EH (cell line): ENCODE results near the gene MAEA.

Experiments used
- DNase-seq: peaks from one replicate; pipeline ENCODE4 v3.0.0-alpha.2; 2015; ENCODE audit warnings: low read depth

The MAEA gene

DNA sequence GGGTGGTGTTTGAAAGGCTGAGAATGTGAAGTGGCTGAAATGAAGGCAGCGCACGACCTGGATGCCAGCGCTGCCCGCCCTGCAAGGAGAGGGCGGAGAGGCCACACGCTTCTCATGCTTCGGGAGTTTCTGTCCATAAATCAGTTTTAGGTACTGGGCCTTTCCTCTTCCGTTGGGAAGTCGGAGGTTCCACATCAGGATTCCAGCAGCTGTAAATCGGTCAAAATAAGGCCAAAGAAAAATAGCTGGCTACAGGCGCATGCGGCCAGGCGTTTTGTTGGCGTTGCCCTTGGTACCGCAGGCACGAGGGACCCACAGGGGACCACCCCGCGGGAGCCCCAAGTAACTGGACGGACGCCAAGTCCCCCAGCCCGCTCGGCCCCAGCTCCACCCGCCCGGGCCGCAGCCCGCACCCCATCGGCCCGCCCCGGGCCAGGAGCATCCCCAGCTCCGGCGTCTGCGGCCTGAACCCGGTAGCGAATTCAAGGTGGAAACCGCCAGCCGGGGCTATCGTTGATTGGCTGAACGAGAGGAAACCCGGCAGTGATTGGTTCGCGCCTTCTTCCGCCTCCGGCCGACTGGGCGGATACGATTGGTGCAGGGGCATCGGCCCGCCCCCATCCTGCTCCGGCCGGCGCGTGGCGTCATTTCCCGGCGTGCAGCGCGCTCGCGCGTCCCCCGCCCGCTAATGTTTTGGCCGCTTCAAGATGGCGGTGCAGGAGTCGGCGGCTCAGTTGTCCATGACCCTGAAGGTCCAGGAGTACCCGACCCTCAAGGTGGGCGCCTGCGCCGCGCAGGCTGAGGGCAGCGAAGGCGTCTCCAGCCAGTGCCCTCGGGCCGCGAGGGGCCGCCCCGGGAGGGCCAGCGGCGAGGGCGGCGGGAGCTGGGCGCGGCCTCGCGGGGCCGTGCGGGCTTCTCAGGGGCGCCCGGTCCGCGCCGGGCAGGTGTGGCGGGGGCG, at the start of gene MAEA:
TSS of gene MAEA (plus strand) at position 685 of the 958 bp plus-strand sequence. CDS start at position 708, 23 bp downstream.
- DNase-seq, result peak; percentile 96

DNA sequence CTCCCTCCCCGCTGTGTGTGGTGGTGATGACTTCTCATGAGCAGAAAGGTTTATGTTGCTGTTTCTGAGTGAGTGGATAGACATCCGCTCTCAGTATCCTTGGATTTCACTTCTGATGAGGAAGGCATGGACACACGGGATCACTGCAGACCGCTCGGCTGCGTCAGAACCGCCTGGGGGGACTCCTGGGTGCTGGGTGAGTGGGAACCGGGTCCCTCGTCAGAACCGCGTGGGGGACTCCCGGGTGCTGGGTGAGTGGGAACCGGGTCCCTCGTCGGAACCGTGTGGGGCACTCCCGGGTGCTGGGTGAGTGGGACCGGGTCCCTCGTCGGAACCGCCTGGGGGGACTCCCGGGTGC, 49.8 kb upstream of the MAEA start:
- no peak for DNase-seq

DNA sequence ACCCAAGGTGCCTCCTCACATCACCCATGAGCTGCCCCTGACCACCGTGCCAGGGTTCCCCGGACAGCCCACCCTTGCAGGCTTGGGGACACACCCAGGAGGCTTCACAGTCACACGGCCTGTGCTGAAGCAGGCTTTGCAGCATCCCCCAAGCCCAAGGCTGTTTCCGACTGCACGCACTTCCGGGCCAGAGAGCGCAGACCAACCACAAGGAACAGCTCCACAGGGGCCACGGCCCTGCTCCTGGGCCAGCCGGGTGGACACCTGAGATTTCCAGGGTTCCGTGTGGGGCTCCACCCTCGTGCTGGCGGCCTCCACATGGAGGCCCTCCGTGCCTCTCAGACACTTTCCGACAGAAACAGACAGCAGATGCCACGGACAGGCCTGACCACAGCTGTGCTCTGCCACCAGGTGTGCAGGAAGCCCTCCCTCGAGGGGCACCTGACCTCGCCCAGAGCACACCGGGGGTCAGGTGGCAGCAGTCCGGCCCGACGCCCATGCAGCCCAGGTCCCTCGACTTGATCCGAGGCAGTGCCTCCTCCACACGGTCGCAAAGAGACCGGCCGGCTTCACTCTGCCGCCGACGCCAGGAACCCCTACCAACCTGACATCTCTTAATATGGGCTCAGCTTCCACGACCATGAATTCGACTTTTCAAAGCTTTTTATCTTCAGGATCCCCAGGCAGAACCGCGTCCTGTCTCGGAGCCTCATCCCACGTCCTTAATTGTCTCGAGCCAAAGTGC, 48.8 kb upstream of the MAEA start:
- no peak for DNase-seq

DNA sequence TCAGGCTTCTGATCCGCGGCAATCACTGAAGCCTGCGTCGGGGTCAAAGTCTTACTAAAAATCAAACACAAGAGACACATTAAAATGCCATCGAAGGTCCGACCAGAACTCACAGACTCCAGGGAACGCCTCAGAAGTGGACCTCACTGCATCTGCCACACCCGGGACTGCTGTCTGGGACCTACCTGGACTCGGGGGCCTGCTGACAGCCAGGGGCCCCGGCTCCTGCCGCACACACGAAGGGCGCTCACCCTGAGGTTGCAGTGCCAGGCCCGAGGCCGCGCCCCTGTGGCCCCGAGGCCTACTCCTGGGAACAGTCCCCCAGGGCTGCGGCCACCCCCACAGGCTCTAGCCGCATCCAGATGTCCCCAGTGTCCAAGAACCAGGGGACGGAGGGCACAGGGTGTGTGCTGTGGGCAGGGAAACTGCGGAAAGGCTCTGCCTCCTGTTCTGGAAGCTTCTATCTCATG, 48.2 kb upstream of the MAEA start:
- no peak for DNase-seq

DNA sequence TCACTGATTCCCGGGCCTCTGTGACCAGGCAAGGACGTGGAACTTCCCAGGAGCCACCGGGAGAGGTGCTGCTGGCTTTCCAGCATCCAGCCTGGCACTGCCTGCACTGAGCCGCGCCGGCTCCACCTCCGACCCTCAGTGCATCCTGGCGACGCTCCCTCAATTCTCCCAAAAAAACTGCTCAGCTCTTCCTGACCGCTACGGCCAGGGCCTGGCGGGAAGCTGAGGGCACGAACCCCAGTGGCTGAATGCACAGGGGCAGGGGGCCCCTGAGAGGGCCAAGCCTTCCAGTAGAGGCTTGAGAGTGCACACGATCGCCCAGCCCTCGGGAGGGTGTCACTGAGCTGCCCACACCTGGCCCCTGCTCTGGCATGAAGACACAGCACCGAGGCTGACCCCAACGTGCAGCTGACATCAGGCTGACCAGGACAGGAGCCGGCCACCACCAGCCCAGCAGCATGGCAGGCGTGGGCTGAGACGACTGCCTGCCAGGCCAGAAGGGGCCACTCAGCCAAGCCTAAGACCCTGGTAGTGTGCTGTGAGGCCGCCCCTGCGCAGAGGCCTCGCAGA, 47.7 kb upstream of the MAEA start:
- DNase-seq, result no peak

DNA sequence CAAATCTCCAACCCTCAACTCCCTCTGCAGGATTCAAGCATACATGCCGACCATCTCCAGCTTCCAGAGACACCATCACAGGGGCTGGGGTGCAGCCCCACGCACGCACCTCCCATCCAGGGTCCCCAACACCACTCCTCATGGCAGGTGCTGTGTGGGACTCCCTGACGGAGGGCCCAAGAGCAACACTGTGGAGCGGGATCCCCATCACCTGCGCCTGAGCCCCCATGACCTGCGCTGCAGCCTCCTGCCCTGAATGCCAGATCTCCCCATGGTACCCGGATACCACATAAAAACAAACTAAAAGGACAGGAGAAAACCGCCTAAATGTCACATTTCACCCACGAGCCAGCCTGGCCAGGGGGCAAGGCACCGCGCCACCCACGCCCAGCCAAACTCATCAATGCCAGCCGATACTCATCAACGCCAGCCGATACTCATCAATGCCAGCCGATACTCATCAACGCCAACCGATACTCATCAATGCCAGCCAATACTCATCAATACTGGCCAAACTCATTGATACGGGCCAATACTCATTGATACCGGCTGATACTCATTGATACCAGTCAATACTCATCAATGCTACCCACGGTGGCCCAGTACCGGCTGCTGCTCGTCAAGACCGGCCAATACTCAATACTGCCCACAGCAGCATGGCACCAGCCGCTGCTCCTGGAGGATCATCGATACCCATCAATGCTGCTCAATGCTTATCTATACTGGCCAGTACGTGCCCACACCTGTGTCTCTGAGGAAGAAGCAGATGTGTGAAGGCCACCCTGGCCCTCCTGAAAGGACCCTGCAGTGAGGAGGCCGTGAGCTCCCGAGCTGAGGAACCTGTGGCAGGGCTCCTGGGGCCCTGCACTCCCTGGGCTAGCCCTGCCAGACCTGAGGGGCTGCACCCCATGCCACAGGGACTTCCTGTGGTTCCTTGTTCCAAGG, 46.9 kb upstream of the MAEA start:
- DNase-seq, result no peak

DNA sequence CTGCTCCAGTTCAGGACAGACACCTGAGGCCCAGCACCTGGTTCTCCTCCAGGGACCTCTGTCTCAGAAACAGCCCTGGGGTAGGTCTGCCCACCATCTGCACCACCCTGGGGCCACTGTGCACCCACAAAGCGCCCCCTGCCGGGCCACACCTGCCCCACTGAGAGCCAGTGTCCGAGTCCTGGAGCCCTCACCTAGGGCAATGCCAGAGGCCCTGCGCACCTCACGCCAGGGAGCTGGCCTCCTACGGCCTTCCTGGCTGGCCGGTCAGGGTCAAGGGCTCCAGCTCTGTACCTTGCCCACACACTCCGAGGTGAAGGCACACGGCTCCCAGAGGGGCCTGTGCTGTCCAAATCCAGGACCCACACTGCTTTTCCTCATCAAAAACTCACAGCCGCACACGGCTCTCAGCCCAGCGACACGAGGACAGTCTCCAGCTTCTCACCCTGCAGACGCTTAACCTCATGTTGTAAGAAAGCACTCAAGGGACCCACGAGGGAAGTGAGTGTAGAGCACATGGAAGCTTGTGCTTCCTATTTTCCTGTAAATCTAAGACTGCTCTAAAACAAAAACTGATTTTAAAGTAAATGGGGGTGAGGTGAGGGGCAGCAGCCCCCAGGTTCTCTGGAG, 46.1 kb upstream of the MAEA start:
- no peak for DNase-seq

DNA sequence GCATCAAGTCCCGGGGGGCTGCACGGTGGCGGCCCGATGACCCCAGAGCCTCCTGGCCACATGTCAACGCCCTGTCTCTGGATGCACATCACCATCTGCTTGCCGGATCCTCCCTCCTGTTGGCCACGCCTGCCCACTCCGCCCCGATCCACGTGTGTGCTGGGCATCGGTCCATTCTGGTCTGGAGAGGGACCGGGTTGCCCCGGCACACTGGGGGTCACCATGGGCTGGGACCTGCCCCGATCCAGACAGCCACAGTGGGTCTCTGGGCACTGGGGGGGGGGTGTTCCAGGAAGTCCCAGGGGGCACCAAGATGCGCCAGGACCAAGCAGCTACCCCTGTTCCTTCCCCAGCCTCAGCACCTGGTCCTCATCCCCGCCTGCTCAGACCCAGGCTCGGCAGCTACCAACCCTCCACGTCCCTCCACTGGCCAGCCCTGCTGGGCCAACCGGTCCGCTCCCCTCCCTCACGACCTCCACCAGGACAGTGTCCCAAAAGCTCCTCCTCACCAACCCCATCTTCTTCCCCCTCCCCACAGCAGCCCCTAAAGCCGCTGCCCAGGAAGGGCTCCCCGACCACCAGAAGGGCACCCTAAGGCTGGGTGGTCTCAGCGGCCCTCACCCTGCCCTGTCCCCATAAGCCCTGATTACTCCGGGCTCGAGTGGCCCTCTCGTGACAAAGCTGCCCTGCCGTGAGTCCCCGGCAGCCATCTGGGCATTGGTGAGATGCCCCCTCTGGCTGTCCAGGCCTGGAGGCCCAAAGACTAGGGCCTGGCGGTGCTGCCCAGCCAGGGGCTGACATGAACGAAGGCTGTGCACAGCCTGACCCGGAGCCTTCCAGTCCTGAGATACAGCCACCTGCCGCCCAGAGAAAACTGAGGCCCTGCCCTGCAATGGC, 45.4 kb upstream of the MAEA start:
- DNase-seq, result no peak

DNA sequence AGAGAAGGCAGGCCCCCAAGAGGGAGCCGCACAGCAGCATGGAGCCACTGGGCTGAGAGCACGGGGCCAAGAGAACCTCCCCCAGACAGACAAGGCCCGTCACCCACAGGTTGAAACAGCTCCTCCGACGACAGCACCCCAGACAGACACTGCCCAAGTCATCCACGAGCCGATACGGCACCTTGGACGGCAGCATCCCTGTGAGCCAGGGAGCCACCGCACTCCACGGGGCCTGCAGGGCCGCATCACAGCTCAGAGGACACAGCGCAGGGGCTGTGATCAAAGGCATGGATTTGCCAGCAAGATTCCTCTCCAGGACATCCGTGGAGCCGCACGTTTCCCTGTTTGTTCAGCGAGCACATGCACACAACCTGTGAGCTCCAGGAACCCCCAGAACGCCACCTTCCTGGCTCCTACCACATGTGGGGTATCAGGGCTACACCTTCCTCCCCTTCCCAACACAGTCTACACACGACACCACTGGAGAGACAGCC, 44.7 kb upstream of the MAEA start:
- no peak for DNase-seq

DNA sequence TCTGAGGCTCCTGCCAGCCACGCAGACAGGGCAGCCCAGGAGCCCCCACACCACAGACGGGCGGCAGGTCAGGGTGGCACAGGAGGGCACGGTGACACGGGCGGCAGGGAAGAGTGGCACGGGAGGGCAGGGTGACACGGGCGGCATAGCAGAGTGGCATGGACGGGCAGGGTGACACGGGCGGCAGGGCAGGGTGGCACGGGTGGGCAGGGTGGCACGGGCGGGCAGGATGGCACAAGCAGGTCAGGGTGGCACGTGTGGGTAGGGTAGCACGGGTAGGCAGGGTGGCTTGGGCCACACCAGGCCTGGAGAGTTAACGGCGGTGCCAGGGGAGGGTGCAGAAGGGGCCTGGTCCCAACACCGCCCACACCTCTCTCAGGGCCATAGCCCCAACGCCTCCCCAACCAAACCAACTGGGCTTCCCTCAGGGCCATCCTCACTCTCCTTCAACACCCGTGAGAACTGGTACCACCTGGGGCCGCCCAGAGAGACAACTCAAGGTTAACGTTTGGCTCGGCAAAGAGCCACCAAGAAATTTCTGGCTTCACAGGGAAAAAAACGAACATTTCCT, 44.1 kb upstream of the MAEA start:
- no peak for DNase-seq

DNA sequence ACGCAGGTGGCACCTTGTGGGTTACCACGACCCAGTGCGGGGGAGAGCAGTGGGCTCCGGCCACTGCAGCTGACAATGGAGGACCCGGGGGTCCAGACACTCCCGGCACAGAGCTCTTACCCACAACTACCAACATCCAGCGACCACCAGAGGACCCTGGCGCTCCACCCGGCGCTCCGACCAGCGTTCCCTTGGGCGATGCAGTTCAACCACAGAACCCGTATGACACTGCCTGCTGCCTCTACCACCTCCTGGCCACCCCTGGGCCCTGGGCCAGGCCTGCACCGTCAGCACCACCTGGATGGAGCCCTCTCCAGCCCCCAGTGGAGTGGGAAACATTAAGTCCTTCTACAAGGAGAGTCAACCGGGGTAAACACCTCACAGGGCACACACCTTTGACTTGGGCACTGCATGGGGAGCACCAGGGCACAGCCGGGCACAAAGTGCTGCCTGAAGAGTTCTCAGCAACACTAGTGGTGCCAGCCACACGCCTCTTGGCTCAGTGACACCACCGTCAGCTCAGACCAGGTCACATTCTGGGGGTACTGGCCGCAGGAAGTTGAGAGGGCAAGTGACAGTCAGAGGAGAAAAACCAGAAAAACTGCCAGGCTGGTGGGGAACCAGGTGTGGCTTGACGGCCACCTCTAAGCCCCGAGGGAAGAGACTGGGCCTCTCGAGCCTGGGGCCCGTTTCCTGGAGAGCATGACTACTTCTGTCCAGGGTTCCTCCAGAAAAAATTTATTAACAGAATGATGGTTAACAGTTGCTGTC, 43.4 kb upstream of the MAEA start:
- DNase-seq, result no peak

DNA sequence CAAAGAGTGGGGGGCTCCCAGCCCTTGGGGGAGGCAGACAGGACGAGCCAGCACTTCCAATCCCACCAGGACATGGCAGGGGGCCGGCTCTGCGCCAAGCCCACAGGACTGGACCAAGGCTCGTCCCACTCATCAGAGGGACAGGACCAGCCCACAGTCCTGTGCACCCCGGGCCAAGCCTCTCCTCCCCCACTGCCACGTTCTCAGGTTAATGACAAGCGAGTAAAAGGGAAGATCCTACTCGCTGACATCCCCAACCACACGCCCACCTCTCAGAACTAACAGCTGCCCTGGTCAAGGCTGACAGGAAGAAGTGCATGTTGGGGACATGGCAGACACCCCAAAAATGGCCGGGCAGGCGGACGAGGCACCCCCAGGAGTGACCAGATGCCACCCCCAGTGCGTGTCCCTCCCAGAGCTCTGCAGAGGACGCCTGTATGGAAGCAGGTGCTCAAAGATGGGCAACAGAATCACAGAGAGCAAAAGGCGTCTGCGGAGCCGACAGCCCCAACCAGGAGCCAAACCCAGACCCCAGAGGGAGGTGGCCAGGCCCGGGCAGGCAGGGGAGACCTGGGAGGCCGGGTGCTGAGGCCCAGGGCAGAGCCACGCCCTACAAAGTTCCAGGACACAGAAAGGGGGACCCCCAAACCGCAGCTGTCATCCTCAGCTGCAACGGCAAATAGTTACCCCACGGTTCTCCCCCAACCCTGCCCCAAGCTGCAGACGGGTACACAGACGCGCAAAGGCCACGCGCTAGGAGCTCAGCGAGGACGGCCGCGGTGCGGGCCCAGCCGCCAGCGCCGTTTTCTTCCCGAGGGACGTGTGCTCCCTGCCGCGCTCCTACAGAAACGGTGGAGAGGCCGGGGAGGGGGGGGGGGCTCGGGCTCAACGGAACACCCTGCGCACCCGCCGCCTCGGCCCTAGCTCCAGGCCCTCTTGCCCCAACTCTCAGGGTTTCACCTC, 42.5 kb upstream of the MAEA start:
- DNase-seq, result peak; percentile 24

DNA sequence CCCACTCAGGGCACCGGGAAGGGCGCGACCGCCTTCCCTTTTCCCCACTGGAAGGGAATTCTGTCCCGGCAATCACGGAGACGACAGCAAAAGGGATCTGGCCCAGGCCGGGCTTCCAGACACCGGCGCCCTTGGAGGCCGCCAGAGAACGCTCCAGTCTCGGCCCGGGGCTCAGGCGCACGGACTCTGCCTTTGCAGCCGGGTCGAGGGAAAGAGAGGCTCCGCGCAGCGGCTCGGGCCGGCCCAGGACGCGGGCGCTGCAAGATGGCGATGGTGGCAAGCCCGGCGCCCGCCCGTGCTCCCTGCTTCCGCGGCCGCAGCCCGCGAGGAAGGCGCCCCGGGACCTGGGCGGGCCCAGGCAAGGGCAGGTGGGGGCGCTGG, 41.8 kb upstream of the MAEA start:
- no peak for DNase-seq

DNA sequence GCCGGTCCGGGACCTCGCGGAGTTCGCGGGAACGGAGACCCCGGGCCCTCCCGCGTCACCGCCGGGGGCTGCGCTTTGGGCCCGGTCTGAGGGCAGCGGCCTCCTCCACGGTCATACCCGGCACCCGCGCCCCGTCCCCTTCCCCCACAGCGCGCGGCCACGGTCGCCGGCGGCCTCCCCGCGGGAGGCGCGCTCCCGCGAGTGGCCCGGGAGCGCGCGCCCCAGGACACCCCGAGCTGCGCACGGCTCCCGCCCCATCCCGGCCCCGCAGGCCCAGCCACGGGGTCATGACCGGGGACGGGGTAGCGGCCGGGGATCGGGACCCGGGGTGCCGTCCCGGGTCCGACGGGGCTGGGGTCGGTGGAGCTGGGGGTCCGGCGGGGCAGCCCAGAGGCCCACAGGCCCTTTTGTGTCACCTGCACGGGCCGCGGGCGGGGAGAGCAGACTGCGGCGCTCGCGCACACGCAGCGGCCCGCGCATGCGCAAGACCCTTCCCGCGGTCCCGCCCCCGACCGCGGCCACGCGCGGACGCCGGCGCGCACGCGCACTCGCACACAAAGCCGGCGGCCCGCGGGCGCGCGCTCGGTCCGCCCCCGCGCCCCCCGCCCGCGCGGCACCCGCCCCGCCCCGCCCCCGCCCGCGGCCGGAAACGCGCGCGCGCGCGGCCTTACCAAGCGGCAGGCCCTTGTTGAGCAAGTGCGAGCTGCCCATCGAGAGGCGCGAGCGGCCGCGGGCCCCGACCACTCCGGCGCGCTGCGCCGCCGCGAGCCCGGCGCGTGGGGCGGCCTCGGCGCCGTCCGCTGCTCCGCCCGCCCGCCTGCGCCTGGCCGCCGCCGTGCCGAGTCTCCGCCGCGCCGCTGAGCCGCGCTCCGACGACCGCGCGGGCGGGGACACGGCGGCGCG, 41.2 kb upstream of the MAEA start, which contains the start of gene CTBP1:
TSS of gene CTBP1 (minus strand) at position 886 of the 903 bp plus-strand sequence. CDS start 7,799 bp downstream, outside the sequence.
- peak; percentile 83 for DNase-seq

DNA sequence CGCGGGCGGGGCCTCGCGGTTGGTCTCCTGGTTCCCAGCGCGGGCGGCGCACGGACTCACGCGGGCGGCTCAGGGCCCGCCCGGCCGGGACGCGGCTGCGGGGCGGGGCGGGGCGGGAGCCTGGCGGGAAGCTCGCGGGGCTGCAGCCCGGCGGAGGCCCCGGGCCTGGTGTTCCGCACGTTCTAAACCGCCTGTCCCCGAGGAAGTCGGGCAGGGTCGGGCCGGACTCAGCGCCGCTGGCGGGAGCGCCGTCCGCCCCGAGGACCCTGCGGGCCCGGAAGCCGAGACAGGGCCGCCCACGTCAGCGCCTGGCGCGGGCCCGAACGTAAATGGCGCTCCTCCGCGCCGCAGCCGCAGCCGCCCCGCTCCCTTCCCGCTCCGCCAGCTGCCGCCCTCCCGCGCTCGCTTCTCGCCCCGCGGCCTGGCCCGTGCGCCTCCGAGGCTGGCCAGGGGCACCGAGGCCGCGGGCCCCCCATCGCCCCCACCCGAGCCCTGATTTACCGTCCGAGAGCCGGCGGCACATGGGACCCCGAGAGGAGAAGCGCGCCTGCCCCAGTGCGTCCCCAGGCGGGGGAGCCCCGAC, 40.5 kb upstream of the MAEA start:
- peak; percentile 86 for DNase-seq
